Measurements from ENCODE around the gene PRDM16.

Gene PRDM16

GRCh38 chr1:3379934-3380333 is 310.9 kb downstream of the PRDM16 start:
- CTCF ChIA-PET, result no interaction called here
- Histone ChIP-seq H3K4me3 (ENCODE audit: low read depth, low read length) (no peak overlapping the region), H3K36me3 (ENCODE audit: control insufficient read depth in 2 of 2, insufficient read depth in 1 of 2, low read length in 2 of 2) (no peaks in the 10 kb centered on the region), H3K27ac (ENCODE audit: extremely low read depth, low read depth, low read length) (no peak overlapping the region), H3K9me3 (ENCODE audit: control insufficient read depth, insufficient read depth, low read depth, low read length) (no peaks in the 10 kb centered on the region), H3K4me1 (ENCODE audit: control insufficient read depth, insufficient read depth, low read length) (no peaks in the 10 kb centered on the region; the same call in 1 of the 2 replicates)
- TF ChIP-seq MZF1 (tag by site-specific recombination; IDR thresholded peaks at IDR 0.05; ENCODE audit: borderline replicate concordance) (no peak), ZNF112 (tag by site-specific recombination; IDR thresholded peaks at IDR 0.05) (no peak), KLF1 (tag by site-specific recombination; IDR thresholded peaks at IDR 0.05) (peak; percentile 97), KLF9 (tag by site-specific recombination; IDR thresholded peaks at IDR 0.05; ENCODE audit: low read depth) (no peak), ZNF148 (tag by site-specific recombination; IDR thresholded peaks at IDR 0.05; ENCODE audit: borderline replicate concordance) (no peak), KLF8 (tag by site-specific recombination; IDR thresholded peaks at IDR 0.05) (peak; percentile 24; the same call in 1 of the 2 replicates), ZFP37 (tag by site-specific recombination; IDR thresholded peaks at IDR 0.05) (no peak), ZNF510 (tag by site-specific recombination; IDR thresholded peaks at IDR 0.05; ENCODE audit: insufficient replicate concordance) (no peak), ZNF37A (tag by site-specific recombination; IDR thresholded peaks at IDR 0.05) (no peak), PRDM2 (tag by site-specific recombination; IDR thresholded peaks at IDR 0.05; ENCODE audit: borderline replicate concordance) (no peak)
- TF ChIP-seq, protein P1, sequence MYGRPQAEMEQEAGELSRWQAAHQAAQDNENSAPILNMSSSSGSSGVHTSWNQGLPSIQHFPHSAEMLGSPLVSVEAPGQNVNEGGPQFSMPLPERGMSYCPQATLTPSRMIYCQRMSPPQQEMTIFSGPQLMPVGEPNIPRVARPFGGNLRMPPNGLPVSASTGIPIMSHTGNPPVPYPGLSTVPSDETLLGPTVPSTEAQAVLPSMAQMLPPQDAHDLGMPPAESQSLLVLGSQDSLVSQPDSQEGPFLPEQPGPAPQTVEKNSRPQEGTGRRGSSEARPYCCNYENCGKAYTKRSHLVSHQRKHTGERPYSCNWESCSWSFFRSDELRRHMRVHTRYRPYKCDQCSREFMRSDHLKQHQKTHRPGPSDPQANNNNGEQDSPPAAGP (tag by site-specific recombination; IDR thresholded peaks at IDR 0.05), result peak; percentile 90
- TF ChIP-seq, protein P2, sequence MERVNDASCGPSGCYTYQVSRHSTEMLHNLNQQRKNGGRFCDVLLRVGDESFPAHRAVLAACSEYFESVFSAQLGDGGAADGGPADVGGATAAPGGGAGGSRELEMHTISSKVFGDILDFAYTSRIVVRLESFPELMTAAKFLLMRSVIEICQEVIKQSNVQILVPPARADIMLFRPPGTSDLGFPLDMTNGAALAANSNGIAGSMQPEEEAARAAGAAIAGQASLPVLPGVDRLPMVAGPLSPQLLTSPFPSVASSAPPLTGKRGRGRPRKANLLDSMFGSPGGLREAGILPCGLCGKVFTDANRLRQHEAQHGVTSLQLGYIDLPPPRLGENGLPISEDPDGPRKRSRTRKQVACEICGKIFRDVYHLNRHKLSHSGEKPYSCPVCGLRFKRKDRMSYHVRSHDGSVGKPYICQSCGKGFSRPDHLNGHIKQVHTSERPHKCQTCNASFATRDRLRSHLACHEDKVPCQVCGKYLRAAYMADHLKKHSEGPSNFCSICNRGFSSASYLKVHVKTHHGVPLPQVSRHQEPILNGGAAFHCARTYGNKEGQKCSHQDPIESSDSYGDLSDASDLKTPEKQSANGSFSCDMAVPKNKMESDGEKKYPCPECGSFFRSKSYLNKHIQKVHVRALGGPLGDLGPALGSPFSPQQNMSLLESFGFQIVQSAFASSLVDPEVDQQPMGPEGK (tag by site-specific recombination; IDR thresholded peaks at IDR 0.05), result 0 out of 2 replicates have a peak, but pooled peaks have one; percentile 30
- TF ChIP-seq, protein P3, sequence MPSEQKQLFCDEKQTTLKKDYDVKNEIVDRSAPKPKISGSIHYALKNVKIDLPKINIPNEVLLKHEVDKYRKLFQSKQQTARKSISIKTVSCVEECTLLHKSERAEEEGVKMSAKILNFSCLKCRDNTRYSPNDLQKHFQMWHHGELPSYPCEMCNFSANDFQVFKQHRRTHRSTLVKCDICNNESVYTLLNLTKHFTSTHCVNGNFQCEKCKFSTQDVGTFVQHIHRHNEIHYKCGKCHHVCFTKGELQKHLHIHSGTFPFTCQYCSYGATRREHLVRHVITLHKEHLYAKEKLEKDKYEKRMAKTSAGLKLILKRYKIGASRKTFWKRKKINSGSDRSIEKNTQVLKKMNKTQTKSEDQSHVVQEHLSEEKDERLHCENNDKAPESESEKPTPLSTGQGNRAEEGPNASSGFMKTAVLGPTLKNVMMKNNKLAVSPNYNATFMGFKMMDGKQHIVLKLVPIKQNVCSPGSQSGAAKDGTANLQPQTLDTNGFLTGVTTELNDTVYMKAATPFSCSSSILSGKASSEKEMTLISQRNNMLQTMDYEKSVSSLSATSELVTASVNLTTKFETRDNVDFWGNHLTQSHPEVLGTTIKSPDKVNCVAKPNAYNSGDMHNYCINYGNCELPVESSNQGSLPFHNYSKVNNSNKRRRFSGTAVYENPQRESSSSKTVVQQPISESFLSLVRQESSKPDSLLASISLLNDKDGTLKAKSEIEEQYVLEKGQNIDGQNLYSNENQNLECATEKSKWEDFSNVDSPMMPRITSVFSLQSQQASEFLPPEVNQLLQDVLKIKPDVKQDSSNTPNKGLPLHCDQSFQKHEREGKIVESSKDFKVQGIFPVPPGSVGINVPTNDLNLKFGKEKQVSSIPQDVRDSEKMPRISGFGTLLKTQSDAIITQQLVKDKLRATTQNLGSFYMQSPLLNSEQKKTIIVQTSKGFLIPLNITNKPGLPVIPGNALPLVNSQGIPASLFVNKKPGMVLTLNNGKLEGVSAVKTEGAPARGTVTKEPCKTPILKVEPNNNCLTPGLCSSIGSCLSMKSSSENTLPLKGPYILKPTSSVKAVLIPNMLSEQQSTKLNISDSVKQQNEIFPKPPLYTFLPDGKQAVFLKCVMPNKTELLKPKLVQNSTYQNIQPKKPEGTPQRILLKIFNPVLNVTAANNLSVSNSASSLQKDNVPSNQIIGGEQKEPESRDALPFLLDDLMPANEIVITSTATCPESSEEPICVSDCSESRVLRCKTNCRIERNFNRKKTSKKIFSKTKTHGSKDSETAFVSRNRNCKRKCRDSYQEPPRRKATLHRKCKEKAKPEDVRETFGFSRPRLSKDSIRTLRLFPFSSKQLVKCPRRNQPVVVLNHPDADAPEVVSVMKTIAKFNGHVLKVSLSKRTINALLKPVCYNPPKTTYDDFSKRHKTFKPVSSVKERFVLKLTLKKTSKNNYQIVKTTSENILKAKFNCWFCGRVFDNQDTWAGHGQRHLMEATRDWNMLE (tag by site-specific recombination; conservative IDR thresholded peaks at IDR 0.05; ENCODE audit: low read depth), result no peak
- TF ChIP-seq, protein P4, sequence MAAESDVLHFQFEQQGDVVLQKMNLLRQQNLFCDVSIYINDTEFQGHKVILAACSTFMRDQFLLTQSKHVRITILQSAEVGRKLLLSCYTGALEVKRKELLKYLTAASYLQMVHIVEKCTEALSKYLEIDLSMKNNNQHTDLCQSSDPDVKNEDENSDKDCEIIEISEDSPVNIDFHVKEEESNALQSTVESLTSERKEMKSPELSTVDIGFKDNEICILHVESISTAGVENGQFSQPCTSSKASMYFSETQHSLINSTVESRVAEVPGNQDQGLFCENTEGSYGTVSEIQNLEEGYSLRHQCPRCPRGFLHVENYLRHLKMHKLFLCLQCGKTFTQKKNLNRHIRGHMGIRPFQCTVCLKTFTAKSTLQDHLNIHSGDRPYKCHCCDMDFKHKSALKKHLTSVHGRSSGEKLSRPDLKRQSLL (tag by site-specific recombination; IDR thresholded peaks at IDR 0.05), result no peak
- TF ChIP-seq, protein P5, sequence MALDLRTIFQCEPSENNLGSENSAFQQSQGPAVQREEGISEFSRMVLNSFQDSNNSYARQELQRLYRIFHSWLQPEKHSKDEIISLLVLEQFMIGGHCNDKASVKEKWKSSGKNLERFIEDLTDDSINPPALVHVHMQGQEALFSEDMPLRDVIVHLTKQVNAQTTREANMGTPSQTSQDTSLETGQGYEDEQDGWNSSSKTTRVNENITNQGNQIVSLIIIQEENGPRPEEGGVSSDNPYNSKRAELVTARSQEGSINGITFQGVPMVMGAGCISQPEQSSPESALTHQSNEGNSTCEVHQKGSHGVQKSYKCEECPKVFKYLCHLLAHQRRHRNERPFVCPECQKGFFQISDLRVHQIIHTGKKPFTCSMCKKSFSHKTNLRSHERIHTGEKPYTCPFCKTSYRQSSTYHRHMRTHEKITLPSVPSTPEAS (tag by site-specific recombination; IDR thresholded peaks at IDR 0.05), result no peak
- POLR2A ChIA-PET, result no interaction called here
